ENCODE data around the gene NNMT. TPM values are rescaled to one million over a fixed set of nuclear protein-coding genes. Genes with fewer than 3 reads are reported as not detected.

The NNMT gene
- total RNA-seq, 1 donor from 2014 or later, result 1,107 TPM

GRCh38 chr11:114282488-114282887 is 13.7 kb upstream of the NNMT start:
- no peak for DNase-seq (ENCODE audit: low read depth)

- DNase-seq (ENCODE audit: low read depth), result no peak
Measured at GRCh38 chr11:114283422-114283821, 12.8 kb upstream of the NNMT start.

GRCh38 chr11:114284021-114284420 is 12.2 kb upstream of the NNMT start:
- no peak for DNase-seq (ENCODE audit: low read depth)

- no peak for DNase-seq (ENCODE audit: low read depth)
Measured at GRCh38 chr11:114284914-114285313, 11.3 kb upstream of the NNMT start.

GRCh38 chr11:114285599-114285998 is 10.6 kb upstream of the NNMT start:
- DNase-seq (ENCODE audit: low read depth), result no peak

GRCh38 chr11:114286229-114286628 is 10.0 kb upstream of the NNMT start:
- no peak for DNase-seq (ENCODE audit: low read depth)

- no peak for DNase-seq (ENCODE audit: low read depth)
Measured at GRCh38 chr11:114287154-114287553, 9.0 kb upstream of the NNMT start.

GRCh38 chr11:114288136-114288535 is 8.1 kb upstream of the NNMT start:
- DNase-seq (ENCODE audit: low read depth), result no peak

- DNase-seq (ENCODE audit: low read depth), result no peak
Measured at GRCh38 chr11:114289779-114290178, 6.4 kb upstream of the NNMT start.

- DNase-seq (ENCODE audit: low read depth), result peak; percentile 68
Measured at GRCh38 chr11:114290503-114291235, 5.5 kb upstream of the NNMT start.

- DNase-seq (ENCODE audit: low read depth), result peak; percentile 99
Measured at GRCh38 chr11:114291381-114291780, 4.8 kb upstream of the NNMT start.

GRCh38 chr11:114291842-114292680 is 4.1 kb upstream of the NNMT start:
- peak; percentile 78 for DNase-seq (ENCODE audit: low read depth)

- DNase-seq (ENCODE audit: low read depth), result no peak
Measured at GRCh38 chr11:114293201-114293711, 2.9 kb upstream of the NNMT start.

GRCh38 chr11:114296605-114297372 is 590 bp downstream of the NNMT start:
- no peak for DNase-seq (ENCODE audit: low read depth)

- DNase-seq (ENCODE audit: low read depth), result peak; percentile 68
Measured at GRCh38 chr11:114297806-114298709, 1.9 kb downstream of the NNMT start.

- DNase-seq (ENCODE audit: low read depth), result peak; percentile 57
Measured at GRCh38 chr11:114298710-114299109, 2.5 kb downstream of the NNMT start.

- no peak for DNase-seq (ENCODE audit: low read depth)
Measured at GRCh38 chr11:114301088-114301487, 4.9 kb downstream of the NNMT start.

GRCh38 chr11:114301927-114302326 is 5.7 kb downstream of the NNMT start:
- no peak for DNase-seq (ENCODE audit: low read depth)

GRCh38 chr11:114302663-114303062 is 6.5 kb downstream of the NNMT start:
- DNase-seq (ENCODE audit: low read depth), result no peak

- DNase-seq (ENCODE audit: low read depth), result no peak
Measured at GRCh38 chr11:114304065-114304464, 7.9 kb downstream of the NNMT start.

Data from myocyte (in vitro differentiated cells).